Upper lobe of left lung (tissue), 4 donors: ENCODE results near the gene SYTL1.

ENCODE experiments used
- CTCF ChIP-seq, 6 experiments: fragments of 450-650 bp in 4 of 6; fragments of 200-600 bp in 2 of 6; sonication (generic) in 2 of 6; IDR thresholded peaks; one replicate each; pipeline ENCODE4 v1.5.1; 2016 to 2019; ENCODE audit warnings: antibody characterized with exemption in 6 of 6
- POLR2A ChIP-seq, 4 donors: fragments of 450-650 bp; IDR thresholded peaks; one replicate each; pipeline ENCODE4 v1.5.1; 2016 to 2017; ENCODE audit warnings: antibody characterized with exemption in 4 of 4, mild to moderate bottlenecking in 2 of 4
- POLR2AphosphoS5 ChIP-seq, 2 donors: sonication (generic); formaldehyde crosslinking; IDR thresholded peaks; one replicate each; pipeline ENCODE4 v1.5.1; 2017; ENCODE audit warnings: antibody characterized with exemption in 2 of 2

DNA sequence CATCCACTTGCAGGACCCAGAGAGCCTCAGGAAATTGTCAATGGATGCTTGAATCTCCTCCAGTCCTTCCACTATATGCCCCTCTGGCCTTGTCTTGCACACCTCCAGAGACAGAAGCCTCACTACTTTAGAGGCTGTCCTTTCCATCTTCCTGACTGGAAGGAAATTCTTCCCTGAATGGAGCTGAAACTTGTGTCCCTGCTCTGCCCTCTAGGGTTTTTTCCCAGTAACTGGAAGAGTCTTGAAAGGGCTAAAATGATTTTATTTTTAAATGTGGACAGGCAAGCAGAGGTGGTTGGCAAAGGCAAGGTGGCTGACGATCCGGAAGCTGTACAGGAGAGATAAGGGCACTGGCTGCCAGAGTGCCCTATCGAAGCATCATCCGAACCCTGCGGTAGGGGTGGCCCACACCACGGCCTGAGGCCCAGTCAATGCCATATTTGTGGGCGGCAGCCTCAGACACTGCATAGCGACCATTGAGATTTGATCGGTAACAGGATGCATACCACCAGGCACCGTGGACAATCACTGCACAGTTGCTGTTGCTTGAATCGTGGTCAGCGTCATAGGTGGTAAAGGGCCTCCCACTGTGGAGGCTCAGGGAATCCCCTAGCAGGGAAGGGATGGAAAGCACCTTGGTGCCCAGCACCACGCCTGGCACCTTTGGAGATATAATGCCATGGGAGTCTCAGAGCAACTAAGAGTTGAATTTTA lies 27.2 kb downstream of the SYTL1 start:
- TF ChIP-seq CTCF (IDR thresholded peaks at IDR 0.05) (peak in 4 of 6 experiments; percentile 14 to 32 (median 20)), POLR2AphosphoS5 (IDR thresholded peaks at IDR 0.05) (peak; percentile 49 to 65), POLR2A (IDR thresholded peaks at IDR 0.05) (no peak)
